CD14-positive monocyte (primary cell): ENCODE data around the gene NEK6. TPM values are rescaled to one million over a fixed set of nuclear protein-coding genes. Genes with fewer than 3 reads are reported as not detected.

Source experiments
- DNase-seq, 3 donors: peaks; one replicate each; pipeline ENCODE4 v3.0.0-alpha.2; 2011 to 2022
- H2AFZ ChIP-seq: 2 replicates; pipeline ENCODE4 v1.6.0; 2012; ENCODE audit warnings: mild to moderate bottlenecking, low read depth, low read length, inconsistent platforms; ENCODE audit not compliant: insufficient read depth, poor library complexity, severe bottlenecking
- H3K27ac ChIP-seq, 2 donors: 1 replicate in 1 of 2; 2 replicates in 1 of 2; pipeline ENCODE4 v1.5.1; 2012 to 2013; ENCODE audit warnings: low read length in 2 of 2, control low read depth in 1 of 2, inconsistent platforms in 1 of 2, low read depth in 1 of 2, mild to moderate bottlenecking in 1 of 2
- H3K27me3 ChIP-seq, 2 donors: one replicate each; pipeline versions ENCODE4 v1.6.0 to v1.6.1; 2011 to 2013; ENCODE audit warnings: low read length in 2 of 2; ENCODE audit not compliant: control insufficient read depth in 2 of 2, insufficient read depth in 2 of 2
- H3K36me3 ChIP-seq, 2 donors: replicated peaks in 1 of 2; 1 replicate in 1 of 2; 2 replicates in 1 of 2; pipeline versions ENCODE4 v1.5.1 to v1.6.1; 2012 to 2013; ENCODE audit warnings: low read length in 2 of 2, control low read depth in 1 of 2, inconsistent platforms in 1 of 2, mild to moderate bottlenecking in 1 of 2; ENCODE audit not compliant: insufficient read depth in 2 of 2, control insufficient read depth in 1 of 2
- H3K4me1 ChIP-seq, 2 donors: 1 replicate in 1 of 2; 2 replicates in 1 of 2; pipeline versions ENCODE4 v1.5.1 to v1.6.1; 2012 to 2013; ENCODE audit warnings: low read length in 2 of 2, control low read depth in 1 of 2, inconsistent platforms in 1 of 2, mild to moderate bottlenecking in 1 of 2, moderate library complexity in 1 of 2; ENCODE audit not compliant: insufficient read depth in 2 of 2, control insufficient read depth in 1 of 2
- H3K4me2 ChIP-seq: replicated peaks from 2 replicates; pipeline ENCODE3; 2012; ENCODE audit warnings: low read length, moderate library complexity, mild to moderate bottlenecking; ENCODE audit not compliant: poor library complexity, severe bottlenecking; ENCODE audit errors: extremely low read depth
- H3K4me3 ChIP-seq, 3 experiments: fragments of 200-600 bp in 1 of 3; sonication (generic) in 1 of 3; replicated peaks in 1 of 3; 1 replicate in 2 of 3; 2 replicates in 1 of 3; pipeline ENCODE4 v1.5.1; 2011 to 2013; ENCODE audit warnings: low read length in 3 of 3, mild to moderate bottlenecking in 3 of 3, control low read depth in 2 of 3, low read depth in 2 of 3, inconsistent platforms in 1 of 3, moderate library complexity in 1 of 3
- H3K79me2 ChIP-seq: 2 replicates; pipeline ENCODE4 v1.6.0; 2012; ENCODE audit warnings: mild to moderate bottlenecking, control low read depth, inconsistent platforms, low read length, moderate library complexity; ENCODE audit not compliant: insufficient read depth
- H3K9ac ChIP-seq: 2 replicates; pipeline ENCODE4 v1.6.0; 2017; ENCODE audit warnings: low read length, mild to moderate bottlenecking; ENCODE audit not compliant: insufficient read depth, poor library complexity, severe bottlenecking
- H3K9me3 ChIP-seq, 2 donors: replicated peaks in 1 of 2; 1 replicate in 1 of 2; 2 replicates in 1 of 2; pipeline versions ENCODE4 v1.5.1 to v1.6.1; 2012 to 2013; ENCODE audit warnings: low read length in 2 of 2, control low read depth in 1 of 2; ENCODE audit not compliant: control insufficient read depth in 1 of 2, insufficient read depth in 1 of 2
- H4K20me1 ChIP-seq: 2 replicates; pipeline ENCODE4 v1.6.0; 2012; ENCODE audit warnings: mild to moderate bottlenecking, low read length, control low read depth, moderate library complexity; ENCODE audit not compliant: insufficient read depth
- H3K27ac Mint-ChIP-seq, 7 donors: one replicate each; pipeline ENCODE4 v1.8.0; 2020; ENCODE audit warnings: mild to moderate bottlenecking in 7 of 7, mixed read lengths in 7 of 7, moderate library complexity in 6 of 7, inconsistent platforms in 2 of 7
- H3K27me3 Mint-ChIP-seq, 3 donors: one replicate each; pipeline ENCODE4 v1.8.0; 2021 to 2022; ENCODE audit warnings: low read depth in 3 of 3, mild to moderate bottlenecking in 3 of 3, mixed read lengths in 3 of 3, moderate library complexity in 3 of 3, inconsistent platforms in 1 of 3
- H3K36me3 Mint-ChIP-seq, 2 donors: one replicate each; pipeline ENCODE4 v1.8.0; 2020; ENCODE audit warnings: mixed read lengths in 2 of 2, inconsistent platforms in 1 of 2, mild to moderate bottlenecking in 1 of 2
- H3K4me1 Mint-ChIP-seq: one replicate; pipeline ENCODE4 v1.8.0; 2020; ENCODE audit warnings: mild to moderate bottlenecking, mixed read lengths
- H3K4me3 Mint-ChIP-seq, 2 donors: one replicate each; pipeline ENCODE4 v1.8.0; 2020; ENCODE audit warnings: mild to moderate bottlenecking in 2 of 2, mixed read lengths in 2 of 2, moderate library complexity in 1 of 2
- H3K9me3 Mint-ChIP-seq, 7 donors: one replicate each; pipeline ENCODE4 v1.8.0; 2020 to 2022; ENCODE audit warnings: mixed read lengths in 7 of 7, mild to moderate bottlenecking in 6 of 7, moderate library complexity in 6 of 7, inconsistent platforms in 2 of 7
- whole genome bisulfite sequencing: methylation state at CpG from one replicate; pipeline ENCODE4 v1.1.5; 2013; ENCODE audit warnings: missing lambda C conversion rate; ENCODE audit not compliant: insufficient coverage; 5-methylcytosine and 5-hydroxymethylcytosine counted together
- intact Hi-C, 2 donors: fragments of 100-400 bp; cut with micrococcal nuclease; formaldehyde crosslinking; loops; one replicate each; pipeline versions ENCODE4 v1.15.0 to v1.15.1; 2023
- polyA plus RNA-seq, 3 donors: library from polyadenylated mRNA; depleted of rRNA in 1 of 3; unstranded in 2 of 3; stranded (reverse) in 1 of 3; fragments of 300-500 nt in 2 of 3; fragments of >200 nt in 1 of 3; fragmentation: Illumina TruSeq in 2 of 3; gene quantifications; 1 replicate in 2 of 3; 2 replicates in 1 of 3; pipeline ENCODE4 v1.2.3, GENCODE V29; 2012 to 2021
- TF ChIP-seq, protein P1 (sequence below): fragments of 200-600 bp; IDR thresholded peaks from one replicate; pipeline ENCODE4 v1.8.0; 2022; ENCODE audit warnings: antibody characterized with exemption, mild to moderate bottlenecking

NEK6 gene
- polyA plus RNA-seq, 3 donors = 26.1 to 46.0 (median 35.8) TPM

DNA sequence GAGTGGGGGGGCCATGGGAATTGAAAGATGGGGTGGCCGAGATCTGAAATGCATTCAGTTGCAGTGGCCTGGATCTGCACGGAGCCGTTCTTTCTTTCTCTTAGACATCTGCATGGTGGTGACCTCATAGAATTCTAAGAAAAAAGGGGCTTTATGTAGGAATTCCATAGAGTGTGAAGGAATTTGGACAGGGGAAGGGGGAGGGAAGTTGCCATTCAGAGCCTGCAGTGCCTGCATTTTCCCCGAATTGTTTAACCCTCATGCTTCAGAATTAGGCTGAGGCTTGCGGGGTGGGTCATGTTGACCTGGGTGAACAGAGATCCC lies 4.9 kb downstream of the NEK6 start:
- no peaks in the 10 kb centered on the region for H3K9me3 Mint-ChIP-seq
- peak overlapping the region; percentile 74 to 87 for H3K4me3 Mint-ChIP-seq
- TF ChIP-seq, protein P1, sequence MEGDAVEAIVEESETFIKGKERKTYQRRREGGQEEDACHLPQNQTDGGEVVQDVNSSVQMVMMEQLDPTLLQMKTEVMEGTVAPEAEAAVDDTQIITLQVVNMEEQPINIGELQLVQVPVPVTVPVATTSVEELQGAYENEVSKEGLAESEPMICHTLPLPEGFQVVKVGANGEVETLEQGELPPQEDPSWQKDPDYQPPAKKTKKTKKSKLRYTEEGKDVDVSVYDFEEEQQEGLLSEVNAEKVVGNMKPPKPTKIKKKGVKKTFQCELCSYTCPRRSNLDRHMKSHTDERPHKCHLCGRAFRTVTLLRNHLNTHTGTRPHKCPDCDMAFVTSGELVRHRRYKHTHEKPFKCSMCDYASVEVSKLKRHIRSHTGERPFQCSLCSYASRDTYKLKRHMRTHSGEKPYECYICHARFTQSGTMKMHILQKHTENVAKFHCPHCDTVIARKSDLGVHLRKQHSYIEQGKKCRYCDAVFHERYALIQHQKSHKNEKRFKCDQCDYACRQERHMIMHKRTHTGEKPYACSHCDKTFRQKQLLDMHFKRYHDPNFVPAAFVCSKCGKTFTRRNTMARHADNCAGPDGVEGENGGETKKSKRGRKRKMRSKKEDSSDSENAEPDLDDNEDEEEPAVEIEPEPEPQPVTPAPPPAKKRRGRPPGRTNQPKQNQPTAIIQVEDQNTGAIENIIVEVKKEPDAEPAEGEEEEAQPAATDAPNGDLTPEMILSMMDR = no peak
- H3K9ac ChIP-seq = no peak overlapping the region
- peak overlapping the region; percentile 76 to 93 for H3K27ac ChIP-seq
- peaks cover 0 to 2% (median 2%) of the 10 kb centered on the region in 3 donors for H3K27me3 Mint-ChIP-seq
- peaks cover 83 to 87% of the 10 kb centered on the region in 2 donors for H3K4me1 ChIP-seq
- peaks cover 15 to 19% of the 10 kb centered on the region in 2 donors for H3K36me3 ChIP-seq
- peaks cover 93% of the 10 kb centered on the region for H3K79me2 ChIP-seq
- H3K4me3 ChIP-seq = peak overlapping the region in 1 of 3 experiments; percentile 98
- H3K4me2 ChIP-seq = peak overlapping the region; percentile 79
- H3K27ac Mint-ChIP-seq = peak overlapping the region in 6 of 7 donors; percentile 48 to 97 (median 94)
- H3K9me3 ChIP-seq = no peaks in the 10 kb centered on the region
- peaks cover 27 to 33% of the 10 kb centered on the region in 2 donors for H3K36me3 Mint-ChIP-seq
- intact Hi-C loops = no loop called here
- H3K4me1 Mint-ChIP-seq = peaks cover 87% of the 10 kb centered on the region
- peaks cover 73% of the 10 kb centered on the region for H4K20me1 ChIP-seq
- no peak overlapping the region for H2AFZ ChIP-seq
- no peak for DNase-seq
- no peaks in the 10 kb centered on the region for H3K27me3 ChIP-seq
- WGBS = 93% methylated on average over 4 of the region's 5 CpGs

DNA sequence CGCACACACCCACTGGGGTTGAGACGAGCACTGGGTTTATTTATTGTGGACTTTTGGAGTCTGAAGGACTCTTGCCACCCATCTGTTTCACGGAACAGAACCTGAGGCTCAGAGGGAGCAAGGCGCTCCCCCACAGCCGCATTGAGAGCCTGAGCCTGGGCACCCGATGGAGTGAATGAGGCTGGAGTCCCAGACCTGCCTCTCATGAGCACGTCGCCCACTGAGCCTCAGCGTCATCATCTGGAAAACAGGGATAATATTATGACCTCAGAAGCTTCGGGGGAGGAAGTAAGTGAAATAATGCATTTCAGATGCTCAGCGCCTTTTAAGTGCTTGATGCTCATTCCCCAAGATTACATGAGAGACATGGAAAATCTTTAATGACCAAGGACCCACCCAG lies 5.5 kb downstream of the NEK6 start:
- Histone ChIP-seq H3K27ac (no peak overlapping the region), H3K36me3 (peaks cover 18 to 19% of the 10 kb centered on the region in 2 donors), H4K20me1 (peaks cover 79% of the 10 kb centered on the region), H3K27me3 (no peaks in the 10 kb centered on the region), H3K4me2 (peak overlapping the region; percentile 13), H3K9ac (no peak overlapping the region), H3K4me3 (peak overlapping the region in 1 of 3 experiments; percentile 98), H3K9me3 (no peaks in the 10 kb centered on the region), H3K4me1 (peaks cover 89 to 92% of the 10 kb centered on the region in 2 donors), H2AFZ (no peak overlapping the region), H3K79me2 (peaks cover 97% of the 10 kb centered on the region)
- peaks cover 93% of the 10 kb centered on the region for H3K4me1 Mint-ChIP-seq
- WGBS = 96% methylated on average over 11 of the region's 11 CpGs
- intact Hi-C loops = no loop called here
- no peaks in the 10 kb centered on the region for H3K9me3 Mint-ChIP-seq
- TF ChIP-seq, protein P1 = no peak
- peak overlapping the region in 5 of 7 donors; percentile 6 to 65 (median 36) for H3K27ac Mint-ChIP-seq
- peaks cover 28 to 34% of the 10 kb centered on the region in 2 donors for H3K36me3 Mint-ChIP-seq
- H3K27me3 Mint-ChIP-seq = peaks cover 0 to 2% (median 2%) of the 10 kb centered on the region in 3 donors
- H3K4me3 Mint-ChIP-seq = no peak overlapping the region
- no peak for DNase-seq
